SK-N-SH (cell line): ENCODE data around the gene SPRED2. TPM values are rescaled to one million over a fixed set of nuclear protein-coding genes. Genes with fewer than 3 reads are reported as not detected.

Experiments
- CTCF ChIA-PET: fragments of 300-600, 350-600 bp; formaldehyde crosslinking; extraction: SDS; loops from one replicate; lab custom pipeline; 2021; lab: Yijun Ruan, JAX
- POLR2A ChIA-PET: fragments of 350-600 bp; sonication (Branson Sonifier 250); formaldehyde crosslinking; extraction: SDS; loops from one replicate; lab custom pipeline; 2020; ENCODE audit warnings: antibody characterized with exemption, inconsistent platforms; lab: Yijun Ruan, JAX
- DNase-seq: peaks from one replicate; pipeline ENCODE4 v3.0.0; 2012
- H2AFZ ChIP-seq: fragments of 200-600 bp; sonication (generic); 2 replicates; pipeline ENCODE4 v1.8.1; 2016; ENCODE audit warnings: antibody characterized with exemption, mild to moderate bottlenecking, low read depth
- H3F3A ChIP-seq: fragments of 200-600 bp; sonication (generic); replicated peaks from 2 replicates; pipeline ENCODE3; 2016; ENCODE audit warnings: antibody characterized with exemption, mild to moderate bottlenecking; ENCODE audit not compliant: insufficient read depth
- H3K27ac ChIP-seq, 2 experiments: fragments of 200-500 bp in 1 of 2; fragments of 200-600 bp in 1 of 2; sonication (Bioruptor generic) in 1 of 2; sonication (generic), shearing (Covaris generic) in 1 of 2; 2 replicates each; pipeline versions ENCODE4 v1.5.1 to v1.6.1; 2014 to 2016; ENCODE audit warnings: low read depth in 2 of 2, inconsistent platforms in 1 of 2, low read length in 1 of 2, mild to moderate bottlenecking in 1 of 2, mixed read lengths in 1 of 2
- H3K27me3 ChIP-seq: fragments of 200-600 bp; sonication (generic), shearing (Covaris generic); 2 replicates; pipeline ENCODE4 v1.6.1; 2016; ENCODE audit warnings: mixed run types; ENCODE audit not compliant: insufficient read depth
- H3K36me3 ChIP-seq, 2 experiments: fragments of 200-500 bp in 1 of 2; fragments of 200-600 bp in 1 of 2; sonication (Bioruptor generic) in 1 of 2; sonication (generic) in 1 of 2; replicated peaks in 1 of 2; 2 replicates each; pipeline versions ENCODE3 to v1.5.1; 2014 to 2016; ENCODE audit warnings: low read length in 1 of 2, mild to moderate bottlenecking in 1 of 2; ENCODE audit not compliant: insufficient read depth in 2 of 2, control insufficient read depth in 1 of 2
- H3K4me1 ChIP-seq, 2 experiments: fragments of 200-500 bp in 1 of 2; fragments of 200-600 bp in 1 of 2; sonication (Bioruptor generic) in 1 of 2; sonication (generic), shearing (Covaris generic) in 1 of 2; 2 replicates each; pipeline versions ENCODE4 v1.5.1 to v1.6.1; 2014 to 2016; ENCODE audit warnings: low read depth in 1 of 2, low read length in 1 of 2, mixed run types in 1 of 2; ENCODE audit not compliant: insufficient read depth in 2 of 2, control insufficient read depth in 1 of 2
- H3K4me2 ChIP-seq: fragments of 200-600 bp; sonication (generic), shearing (Covaris generic); 2 replicates; pipeline ENCODE4 v1.6.1; 2017; ENCODE audit warnings: mixed run types
- H3K4me3 ChIP-seq, 2 experiments: fragments of 200-500 bp in 1 of 2; fragments of 200-600 bp in 1 of 2; sonication (Bioruptor generic) in 1 of 2; sonication (generic), shearing (Covaris generic) in 1 of 2; 2 replicates each; pipeline versions ENCODE4 v1.5.1 to v1.8.1; 2014 to 2016; ENCODE audit warnings: low read depth in 2 of 2, inconsistent platforms in 1 of 2, low read length in 1 of 2, mild to moderate bottlenecking in 1 of 2, mixed read lengths in 1 of 2, moderate library complexity in 1 of 2
- H3K79me2 ChIP-seq: fragments of 200-600 bp; sonication (generic); 2 replicates; pipeline ENCODE4 v1.8.1; 2017; ENCODE audit warnings: mild to moderate bottlenecking; ENCODE audit not compliant: insufficient read depth
- H3K9ac ChIP-seq: fragments of 200-600 bp; sonication (generic); 2 replicates; pipeline ENCODE4 v1.6.1; 2017; ENCODE audit warnings: mixed run types
- H3K9me2 ChIP-seq: fragments of 200-600 bp; sonication (generic); 2 replicates; pipeline ENCODE4 v1.6.1; 2017; ENCODE audit warnings: mixed run types
- H3K9me3 ChIP-seq: fragments of 200-600 bp; sonication (generic); 2 replicates; pipeline ENCODE4 v1.6.1; 2017; ENCODE audit warnings: mixed run types, mild to moderate bottlenecking, moderate library complexity
- H4K20me1 ChIP-seq: fragments of 200-600 bp; sonication (generic); 2 replicates; pipeline ENCODE4 v1.6.1; 2017; ENCODE audit warnings: mild to moderate bottlenecking, mixed run types; ENCODE audit not compliant: insufficient read depth
- CHD2 ChIP-seq: fragments of 150-350 bp; IDR thresholded peaks from 2 replicates; pipeline ENCODE4 v1.6.1; 2018; ENCODE audit warnings: low read length; ENCODE audit not compliant: partially characterized antibody
- EP300 ChIP-seq, 2 experiments: IDR thresholded peaks; 2 replicates each; pipeline versions ENCODE4 v1.4.0 to v1.6.1; 2012; ENCODE audit warnings: borderline replicate concordance in 1 of 2, low read depth in 1 of 2, low read length in 1 of 2
- MEF2A ChIP-seq: IDR thresholded peaks from 2 replicates; pipeline ENCODE4 v1.4.0; 2012; ENCODE audit warnings: low read depth, borderline replicate concordance
- MXI1 ChIP-seq: IDR thresholded peaks from 2 replicates; pipeline ENCODE4 v1.6.1; 2012; ENCODE audit warnings: mild to moderate bottlenecking, low read depth, low read length, improper control_type of control experiment
- NFIC ChIP-seq: IDR thresholded peaks from 2 replicates; pipeline ENCODE4 v1.4.0; 2012; ENCODE audit warnings: borderline replicate concordance
- NRF1 ChIP-seq: IDR thresholded peaks from 2 replicates; pipeline ENCODE4 v1.6.1; 2012; ENCODE audit warnings: low read depth, mild to moderate bottlenecking, low read length
- RCOR1 ChIP-seq: fragments of 150-350 bp; IDR thresholded peaks from 2 replicates; pipeline ENCODE4 v1.6.1; 2017; ENCODE audit warnings: antibody characterized with exemption, low read length
- RFX5 ChIP-seq: IDR thresholded peaks from 2 replicates; pipeline ENCODE4 v1.6.1; 2012; ENCODE audit warnings: mild to moderate bottlenecking, improper control_type of control experiment, low read length
- TAF1 ChIP-seq: IDR thresholded peaks from 2 replicates; pipeline ENCODE4 v1.6.1; 2012; ENCODE audit warnings: low read depth, mild to moderate bottlenecking, low read length, moderate library complexity, borderline replicate concordance
- TEAD4 ChIP-seq: IDR thresholded peaks from 2 replicates; pipeline ENCODE4 v1.4.0; 2012; ENCODE audit warnings: mild to moderate bottlenecking, borderline replicate concordance; ENCODE audit not compliant: insufficient read depth
- WGBS: methylation state at CpG from one replicate; pipeline ENCODE4 v1.1.6; 2017; ENCODE audit warnings: low lambda C conversion rate; 5-methylcytosine and 5-hydroxymethylcytosine counted together
- polyA plus RNA-seq, 3 experiments: library from polyadenylated mRNA; depleted of rRNA; stranded (reverse); fragments of >200 nt; gene quantifications; 2 replicates each; pipeline ENCODE4 v1.2.3, GENCODE V29; 2012
- TF ChIP-seq, protein P1 (sequence below): IDR thresholded peaks from 2 replicates; pipeline ENCODE4 v1.4.0; 2012; ENCODE audit warnings: low read depth, borderline replicate concordance
- TF ChIP-seq, protein P2 (sequence below): fragments of 200-600 bp; sonication (generic); IDR thresholded peaks from 2 replicates; pipeline ENCODE4 v1.6.1; 2017; ENCODE audit warnings: antibody characterized with exemption, mild to moderate bottlenecking, moderate library complexity
- TF ChIP-seq, protein P3 (sequence below): fragments of 150-350 bp; IDR thresholded peaks from 2 replicates; pipeline ENCODE4 v1.6.1; 2017; ENCODE audit warnings: antibody characterized with exemption, low read length, low read depth, borderline replicate concordance
- TF ChIP-seq, protein P4 (sequence below): IDR thresholded peaks from 2 replicates; pipeline ENCODE4 v1.4.0; 2012; ENCODE audit warnings: low read depth, borderline replicate concordance

The SPRED2 gene
- polyA plus RNA-seq, 1 of the 3 experiments (the other 2 are of a cell fraction) = 21.9 TPM

DNA sequence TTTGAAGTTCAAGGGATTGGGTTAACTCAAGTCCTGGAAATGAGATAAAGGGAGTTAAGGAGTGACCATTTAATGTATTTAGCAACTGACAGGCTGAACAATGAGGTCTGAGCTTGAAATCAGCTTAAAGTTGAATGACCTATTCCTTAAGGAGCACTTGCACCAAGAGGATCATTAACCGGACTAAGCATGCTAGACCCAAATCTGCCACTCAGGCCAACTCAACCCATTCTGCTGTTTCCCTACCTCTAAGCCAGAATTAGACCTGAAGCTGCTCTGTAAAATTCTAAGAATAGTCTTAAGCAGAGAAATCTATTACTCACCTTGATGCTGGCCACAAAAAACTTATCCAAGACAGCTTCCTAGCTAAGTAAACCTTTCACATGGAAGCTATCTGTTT lies 59.8 kb downstream of the SPRED2 start:
- DNase-seq = no peak
- ChIA-PET POLR2A (no interaction called here), CTCF (interaction anchor here (1.1 kb wide), 1 partner anchor 97 kb away, joined by 3 read pairs; no protein-coding TSS in a partner anchor)
- Histone ChIP-seq H3K79me2 (peaks cover 96% of the 10 kb centered on the region), H3K4me2 (no peak overlapping the region), H2AFZ (no peak overlapping the region), H3K27me3 (no peaks in the 10 kb centered on the region), H3K4me1 (peaks cover 17 to 32% of the 10 kb centered on the region in 2 experiments), H3K9me2 (no peaks in the 10 kb centered on the region)
- WGBS = 100% methylated on average over 1 of the region's 1 CpG
- TF ChIP-seq RFX5 (no peak), CHD2 (no peak), NFIC (no peak), RCOR1 (no peak), NRF1 (no peak), EP300 (IDR thresholded peaks at IDR 0.05; ENCODE audit: borderline replicate concordance in 1 of 2, low read depth in 1 of 2, low read length in 1 of 2) (no peak), MXI1 (no peak), TAF1 (no peak), TEAD4 (no peak), MEF2A (no peak)
- TF ChIP-seq, protein P1, sequence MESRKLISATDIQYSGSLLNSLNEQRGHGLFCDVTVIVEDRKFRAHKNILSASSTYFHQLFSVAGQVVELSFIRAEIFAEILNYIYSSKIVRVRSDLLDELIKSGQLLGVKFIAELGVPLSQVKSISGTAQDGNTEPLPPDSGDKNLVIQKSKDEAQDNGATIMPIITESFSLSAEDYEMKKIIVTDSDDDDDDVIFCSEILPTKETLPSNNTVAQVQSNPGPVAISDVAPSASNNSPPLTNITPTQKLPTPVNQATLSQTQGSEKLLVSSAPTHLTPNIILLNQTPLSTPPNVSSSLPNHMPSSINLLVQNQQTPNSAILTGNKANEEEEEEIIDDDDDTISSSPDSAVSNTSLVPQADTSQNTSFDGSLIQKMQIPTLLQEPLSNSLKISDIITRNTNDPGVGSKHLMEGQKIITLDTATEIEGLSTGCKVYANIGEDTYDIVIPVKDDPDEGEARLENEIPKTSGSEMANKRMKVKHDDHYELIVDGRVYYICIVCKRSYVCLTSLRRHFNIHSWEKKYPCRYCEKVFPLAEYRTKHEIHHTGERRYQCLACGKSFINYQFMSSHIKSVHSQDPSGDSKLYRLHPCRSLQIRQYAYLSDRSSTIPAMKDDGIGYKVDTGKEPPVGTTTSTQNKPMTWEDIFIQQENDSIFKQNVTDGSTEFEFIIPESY = no peak
- TF ChIP-seq, protein P2, sequence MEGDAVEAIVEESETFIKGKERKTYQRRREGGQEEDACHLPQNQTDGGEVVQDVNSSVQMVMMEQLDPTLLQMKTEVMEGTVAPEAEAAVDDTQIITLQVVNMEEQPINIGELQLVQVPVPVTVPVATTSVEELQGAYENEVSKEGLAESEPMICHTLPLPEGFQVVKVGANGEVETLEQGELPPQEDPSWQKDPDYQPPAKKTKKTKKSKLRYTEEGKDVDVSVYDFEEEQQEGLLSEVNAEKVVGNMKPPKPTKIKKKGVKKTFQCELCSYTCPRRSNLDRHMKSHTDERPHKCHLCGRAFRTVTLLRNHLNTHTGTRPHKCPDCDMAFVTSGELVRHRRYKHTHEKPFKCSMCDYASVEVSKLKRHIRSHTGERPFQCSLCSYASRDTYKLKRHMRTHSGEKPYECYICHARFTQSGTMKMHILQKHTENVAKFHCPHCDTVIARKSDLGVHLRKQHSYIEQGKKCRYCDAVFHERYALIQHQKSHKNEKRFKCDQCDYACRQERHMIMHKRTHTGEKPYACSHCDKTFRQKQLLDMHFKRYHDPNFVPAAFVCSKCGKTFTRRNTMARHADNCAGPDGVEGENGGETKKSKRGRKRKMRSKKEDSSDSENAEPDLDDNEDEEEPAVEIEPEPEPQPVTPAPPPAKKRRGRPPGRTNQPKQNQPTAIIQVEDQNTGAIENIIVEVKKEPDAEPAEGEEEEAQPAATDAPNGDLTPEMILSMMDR = no peak
- TF ChIP-seq, protein P3, sequence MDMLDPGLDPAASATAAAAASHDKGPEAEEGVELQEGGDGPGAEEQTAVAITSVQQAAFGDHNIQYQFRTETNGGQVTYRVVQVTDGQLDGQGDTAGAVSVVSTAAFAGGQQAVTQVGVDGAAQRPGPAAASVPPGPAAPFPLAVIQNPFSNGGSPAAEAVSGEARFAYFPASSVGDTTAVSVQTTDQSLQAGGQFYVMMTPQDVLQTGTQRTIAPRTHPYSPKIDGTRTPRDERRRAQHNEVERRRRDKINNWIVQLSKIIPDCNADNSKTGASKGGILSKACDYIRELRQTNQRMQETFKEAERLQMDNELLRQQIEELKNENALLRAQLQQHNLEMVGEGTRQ = no peak
- TF ChIP-seq, protein P4, sequence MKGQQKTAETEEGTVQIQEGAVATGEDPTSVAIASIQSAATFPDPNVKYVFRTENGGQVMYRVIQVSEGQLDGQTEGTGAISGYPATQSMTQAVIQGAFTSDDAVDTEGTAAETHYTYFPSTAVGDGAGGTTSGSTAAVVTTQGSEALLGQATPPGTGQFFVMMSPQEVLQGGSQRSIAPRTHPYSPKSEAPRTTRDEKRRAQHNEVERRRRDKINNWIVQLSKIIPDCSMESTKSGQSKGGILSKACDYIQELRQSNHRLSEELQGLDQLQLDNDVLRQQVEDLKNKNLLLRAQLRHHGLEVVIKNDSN = no peak
- TF ChIP-seq, all 33 proteins: peak for 0
- Histone ChIP-seq H3F3A (peaks cover 11% of the 10 kb centered on the region), H4K20me1 (peaks cover 56% of the 10 kb centered on the region), H3K9me3 (no peaks in the 10 kb centered on the region), H3K4me3 (no peak overlapping the region), H3K27ac (no peak overlapping the region), H3K9ac (no peak overlapping the region), H3K36me3 (peaks cover 0 to 11% of the 10 kb centered on the region in 2 experiments)
